ENCODE data around the gene CHAT. TPM values are rescaled to one million over a fixed set of nuclear protein-coding genes. Genes with fewer than 3 reads are reported as not detected.

The CHAT gene
- total and polyA plus RNA-seq, 2 donors (not counting 3 experiments of a cell fraction or from before 2014, with no cell fraction given): not detected

DNA sequence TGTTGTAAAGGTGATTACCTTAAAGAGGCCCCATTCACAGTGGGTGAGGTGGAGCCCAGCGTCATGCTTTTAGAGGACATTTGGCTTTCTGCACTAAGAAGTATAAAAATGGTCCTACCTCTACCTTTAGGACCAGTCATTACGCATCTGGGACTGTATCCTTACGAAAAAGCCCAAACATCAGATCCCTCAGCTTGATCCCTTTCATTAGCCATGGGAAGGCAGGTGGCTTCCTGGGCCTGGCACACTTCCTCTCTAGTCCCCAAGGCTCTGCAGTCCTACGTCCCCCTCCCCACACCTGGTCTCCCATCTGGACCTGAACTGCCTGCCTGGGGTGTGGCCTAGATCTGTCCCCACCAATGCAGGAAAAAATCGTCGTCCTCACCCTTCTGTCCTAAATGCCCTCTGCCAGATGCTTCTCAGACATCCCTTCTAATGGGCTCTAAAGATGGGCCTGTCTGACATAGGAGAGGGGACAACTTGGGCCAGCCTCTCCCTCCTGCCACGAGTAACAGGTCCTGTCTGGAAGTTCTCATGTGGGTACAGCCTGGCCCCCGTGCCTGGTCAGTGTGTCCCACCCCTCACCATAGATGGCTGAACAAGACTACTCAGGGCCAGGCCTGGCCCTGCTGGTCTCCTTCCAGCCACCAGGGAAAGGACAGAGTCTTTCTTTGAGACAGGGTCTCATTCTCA is 15.5 kb upstream of the CHAT start:
- dilution Hi-C loops (cut with MboI; ENCODE audit: extremely low pct_ligation_motif_present, low sequenced_read_pairs) (no loop called here), intact Hi-C loops (cut with micrococcal nuclease) (loop anchor here (10.0 kb wide), 1 partner anchor 1296 kb away; no protein-coding TSS in a partner anchor)
- peaks cover 3% of the 10 kb centered on the region for H3K4me1 ChIP-seq (ENCODE audit: control insufficient read depth, extremely low read depth, insufficient read depth, low read length)
- H3K27me3 ChIP-seq (ENCODE audit: control insufficient read depth in 2 of 2, insufficient read depth in 2 of 2, low read length in 2 of 2): peaks cover 0 to 3% of the 10 kb centered on the region in 2 experiments
- no peak overlapping the region for H3K9ac ChIP-seq (replicated peaks; ENCODE audit: extremely low read depth, insufficient read depth, low read length)
- no peak for DNase-seq (ENCODE audit: low read depth, low spot score)
- no peak for FAIRE-seq
- no peaks in the 10 kb centered on the region for H3K79me2 ChIP-seq (ENCODE audit: control insufficient read depth, insufficient read depth, low read length)
- no peak overlapping the region for H3K27ac ChIP-seq (ENCODE audit: insufficient read depth, low read depth, low read length)
- POLR2A ChIA-PET: no interaction called here
- no peaks in the 10 kb centered on the region for H4K20me1 ChIP-seq (replicated peaks; ENCODE audit: control insufficient read depth, extremely low read depth, insufficient read depth, low read length)
- H3K9me3 ChIP-seq (replicated peaks; ENCODE audit: control insufficient read depth, insufficient read depth, low read length): no peaks in the 10 kb centered on the region
- CTCF ChIA-PET: no interaction called here
- BruUV-seq (replicated peaks): no TSS peak
- no peak overlapping the region for H3K4me2 ChIP-seq (ENCODE audit: insufficient read depth, low read length)
- no peaks in the 10 kb centered on the region for H3K36me3 ChIP-seq (ENCODE audit: control insufficient read depth in 2 of 2, extremely low read depth in 1 of 2, insufficient read depth in 2 of 2, low read length in 2 of 2)
- H3K9me1 ChIP-seq (replicated peaks; ENCODE audit: control insufficient read depth, extremely low read depth, insufficient read depth, low read length): no peaks in the 10 kb centered on the region
- no peak overlapping the region for H2AFZ ChIP-seq (ENCODE audit: low read depth, low read length)
- no peak for TF ChIP-seq MYC (IDR thresholded peaks at IDR 0.05; ENCODE audit: low read depth, low read length)
- no peak for TF ChIP-seq POLR2AphosphoS5 (IDR thresholded peaks at IDR 0.05; ENCODE audit: insufficient read depth, low read depth, low read length)
- no peak for TF ChIP-seq FOS (IDR thresholded peaks at IDR 0.05; ENCODE audit: borderline replicate concordance, insufficient read depth, low read length)
- TF ChIP-seq JUN (IDR thresholded peaks at IDR 0.05; ENCODE audit: borderline replicate concordance, insufficient read depth, insufficient read length, low read depth): no peak
- TF ChIP-seq, protein P1, sequence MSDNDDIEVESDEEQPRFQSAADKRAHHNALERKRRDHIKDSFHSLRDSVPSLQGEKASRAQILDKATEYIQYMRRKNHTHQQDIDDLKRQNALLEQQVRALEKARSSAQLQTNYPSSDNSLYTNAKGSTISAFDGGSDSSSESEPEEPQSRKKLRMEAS (IDR thresholded peaks at IDR 0.05; ENCODE audit: insufficient read depth, insufficient read length): no peak
- TF ChIP-seq EZH2 (IDR thresholded peaks at IDR 0.05; ENCODE audit: borderline replicate concordance, low read depth, low read length, severe bottlenecking): no peak
- TF ChIP-seq GATA2 (IDR thresholded peaks at IDR 0.05; ENCODE audit: insufficient read depth, insufficient read length, low read depth, low read length): no peak
- no peak for TF ChIP-seq POLR2A (IDR thresholded peaks at IDR 0.05; ENCODE audit: low read depth, low read length)
- no peak overlapping the region for H3K4me3 ChIP-seq (replicated peaks in 1 of 3; ENCODE audit: insufficient read depth in 1 of 3, low read depth in 1 of 3, low read length in 3 of 3)
